Measurements from ENCODE around the gene ITGB3BP. TPM values are rescaled to one million over a fixed set of nuclear protein-coding genes. Genes with fewer than 3 reads are reported as not detected.

ITGB3BP gene
- total and polyA plus RNA-seq, 2 of the 8 experiments (the other 6 are each of a cell fraction or from before 2014, with no cell fraction given): 17.6 to 49.1 TPM

- no peak for TF ChIP-seq CHD7 (IDR thresholded peaks at IDR 0.05; ENCODE audit: insufficient replicate concordance, low read length)
- TF ChIP-seq CHD2 (IDR thresholded peaks at IDR 0.05; ENCODE audit: low read length): no peak
- no peak for TF ChIP-seq SP4 (IDR thresholded peaks at IDR 0.05; ENCODE audit: low read length)
- no peak for TF ChIP-seq JUND (IDR thresholded peaks at IDR 0.05; ENCODE audit: low read length)
- no peak for TF ChIP-seq CEBPB (IDR thresholded peaks at IDR 0.05; ENCODE audit: low read depth, low read length)
- TF ChIP-seq KDM4A (IDR thresholded peaks at IDR 0.05; ENCODE audit: low read depth, low read length, severe bottlenecking): no peak
- no peak for TF ChIP-seq FOSL1 (IDR thresholded peaks at IDR 0.05; ENCODE audit: insufficient read depth, low read depth, low read length)
- TF ChIP-seq E2F6 (IDR thresholded peaks at IDR 0.05): no peak
- TF ChIP-seq TAF1 (IDR thresholded peaks at IDR 0.05; ENCODE audit: low read depth, low read length): no peak
These were observed 43.0 kb downstream of the ITGB3BP start (continued) for GRCh38 chr1:63480057-63480456.

Data from H1 (cell line).